K562 (cell line): Measurements from ENCODE around the gene ERLIN1. TPM values are rescaled to one million over a fixed set of nuclear protein-coding genes. Genes with fewer than 3 reads are reported as not detected.
A peak's percentile ranks its signal among the peaks of the same experiment; 100 is the strongest.

Experiments
- ATAC-seq: fragments of 200-7000 bp; cut with Tn5 transposase; 3 replicates; pipeline ENCODE4 v1.9.1; 2020; ENCODE audit warnings: moderate library complexity
- BruUV-seq: library from RNA; stranded (reverse); fragments of 400-500 nt; replicated peaks from 2 replicates; lab custom pipeline; 2021; lab: Mats Ljungman, UMichigan
- CTCF ChIA-PET: fragments of 300-600 bp; formaldehyde crosslinking; extraction: SDS; loops from one replicate; lab custom pipeline; 2021; ENCODE audit warnings: low intra/inter-chr PET ratio; lab: Yijun Ruan, JAX
- POLR2A ChIA-PET: fragments of 300-600, 350-650 bp; sonication (Branson Sonifier 250); formaldehyde crosslinking; extraction: SDS; loops from one replicate; lab custom pipeline; 2021; ENCODE audit warnings: antibody characterized with exemption, inconsistent platforms; lab: Yijun Ruan, JAX
- DNase-seq, 4 experiments: peaks; one replicate each; pipeline versions ENCODE4 v3.0.0 to v3.0.0-alpha.2; 2011 to 2018; ENCODE audit warnings: low spot score in 3 of 4, mixed read lengths in 3 of 4; ENCODE audit errors: extremely low read depth in 1 of 4
- FAIRE-seq: peaks from 2 replicates; lab custom pipeline; 2011; peaks lifted over from hg19 to GRCh38; lab: Jason Lieb, UNC
- H2AFZ ChIP-seq: 2 replicates; pipeline ENCODE4 v1.6.0; 2011; ENCODE audit warnings: low read depth, low read length, control low read depth, inconsistent platforms
- H3K27ac ChIP-seq: fragments of 200-600 bp; 3 replicates; pipeline ENCODE4 v1.8.0; 2011; ENCODE audit warnings: low read depth, mild to moderate bottlenecking, control low read depth, inconsistent platforms, low read length, moderate library complexity, mixed read lengths; ENCODE audit errors: extremely low read depth
- H3K27me3 ChIP-seq, 2 experiments: fragments of 300-600 bp in 1 of 2; 2 replicates in 1 of 2; 3 replicates in 1 of 2; pipeline versions ENCODE4 v1.6.0 to v1.8.0; 2011; ENCODE audit warnings: inconsistent platforms in 2 of 2, low read length in 2 of 2, mild to moderate bottlenecking in 1 of 2, mixed read lengths in 1 of 2, moderate library complexity in 1 of 2; ENCODE audit not compliant: control insufficient read depth in 2 of 2, insufficient read depth in 2 of 2
- H3K36me3 ChIP-seq: fragments of 300-600 bp; 3 replicates; pipeline ENCODE4 v1.8.0; 2011; ENCODE audit warnings: mild to moderate bottlenecking, low read length, inconsistent platforms; ENCODE audit not compliant: control insufficient read depth, insufficient read depth
- H3K4me1 ChIP-seq, 2 experiments: fragments of 200-600 bp in 1 of 2; replicated peaks in 1 of 2; 2 replicates in 1 of 2; 3 replicates in 1 of 2; pipeline versions ENCODE4 v1.5.1 to v1.8.0; 2011; ENCODE audit warnings: inconsistent platforms in 2 of 2, low read length in 2 of 2, mild to moderate bottlenecking in 1 of 2, mixed read lengths in 1 of 2, moderate library complexity in 1 of 2; ENCODE audit not compliant: control insufficient read depth in 2 of 2, insufficient read depth in 2 of 2
- H3K4me2 ChIP-seq: 2 replicates; pipeline ENCODE4 v1.6.1; 2011; ENCODE audit warnings: low read length, control low read depth, inconsistent platforms, mixed read lengths; ENCODE audit not compliant: insufficient read depth
- H3K4me3 ChIP-seq: fragments of 200-600 bp; sonication (generic), shearing (Covaris generic); 2 replicates; pipeline ENCODE4 v1.5.1; 2016; ENCODE audit warnings: control low read depth, inconsistent platforms
- H3K79me2 ChIP-seq: fragments of 200-600 bp; 3 replicates; pipeline ENCODE4 v1.8.0; 2011; ENCODE audit warnings: low read length, inconsistent platforms; ENCODE audit not compliant: control insufficient read depth, insufficient read depth
- H3K9ac ChIP-seq, 2 experiments: 2 replicates each; pipeline versions ENCODE4 v1.6.0 to v1.6.1; 2011; ENCODE audit warnings: low read depth in 2 of 2, low read length in 2 of 2, control low read depth in 1 of 2, inconsistent platforms in 1 of 2, mild to moderate bottlenecking in 1 of 2, mixed read lengths in 1 of 2; ENCODE audit not compliant: insufficient read depth in 1 of 2
- H3K9me1 ChIP-seq: one replicate; pipeline ENCODE4 v1.6.0; 2011; ENCODE audit warnings: inconsistent platforms, mild to moderate bottlenecking, low read length, moderate library complexity; ENCODE audit not compliant: control insufficient read depth, insufficient read depth
- H3K9me3 ChIP-seq: replicated peaks from 2 replicates; pipeline ENCODE4 v1.5.1; 2011; ENCODE audit warnings: low read depth, low read length, inconsistent platforms; ENCODE audit not compliant: control insufficient read depth, insufficient read depth
- H4K20me1 ChIP-seq: replicated peaks from 2 replicates; pipeline ENCODE4 v1.6.1; 2011; ENCODE audit warnings: low read length, inconsistent platforms, mixed read lengths; ENCODE audit not compliant: control insufficient read depth, insufficient read depth
- ASH1L ChIP-seq: fragments of 450-650 bp; IDR thresholded peaks from 2 replicates; pipeline ENCODE4 v1.6.1; 2018; ENCODE audit warnings: borderline replicate concordance, mild to moderate bottlenecking, low read depth; ENCODE audit not compliant: partially characterized antibody
- C11orf30 ChIP-seq: fragments of 450-650 bp; IDR thresholded peaks from 2 replicates; pipeline ENCODE4 v1.6.1; 2016; ENCODE audit warnings: low read depth, mild to moderate bottlenecking
- ETS2 ChIP-seq: IDR thresholded peaks from 2 replicates; pipeline ENCODE4 v1.6.1; 2016; ENCODE audit warnings: borderline replicate concordance, missing genetic modification characterization, mild to moderate bottlenecking, moderate library complexity, missing compliant biosample characterization; ENCODE audit not compliant: poor library complexity, severe bottlenecking
- POU5F1 ChIP-seq: fragments of 150-350 bp; IDR thresholded peaks from 2 replicates; pipeline ENCODE4 v1.6.1; 2014; ENCODE audit warnings: borderline replicate concordance, low read length, low read depth, mild to moderate bottlenecking; ENCODE audit not compliant: partially characterized antibody
- SIN3B ChIP-seq: fragments of 450-650 bp; IDR thresholded peaks from 2 replicates; pipeline ENCODE4 v1.6.1; 2017; ENCODE audit warnings: low read depth, mild to moderate bottlenecking, moderate library complexity
- TCF7 ChIP-seq: sonication (generic); IDR thresholded peaks from 2 replicates; pipeline ENCODE4 v1.6.1; 2016; ENCODE audit warnings: antibody characterized with exemption, borderline replicate concordance
- ZNF143 ChIP-seq: sonication (generic); formaldehyde crosslinking; IDR thresholded peaks from 2 replicates; pipeline ENCODE4 v1.9.0; 2022; ENCODE audit warnings: mild to moderate bottlenecking, missing genetic modification reagents
- ZNF316 ChIP-seq: fragments of 450-650 bp; IDR thresholded peaks from 2 replicates; pipeline ENCODE4 v1.6.1; 2016
- ZNF696 ChIP-seq: fragments of 250-450 bp; sonication (Bioruptor Pico); conservative IDR thresholded peaks from 2 replicates; pipeline ENCODE4 v1.4.0; 2020; ENCODE audit warnings: mild to moderate bottlenecking, moderate library complexity
- WGBS: fragments of 100-300 bp; shearing (Covaris generic); methylation state at CpG from one replicate; pipeline ENCODE4 v1.1.6; 2016; ENCODE audit warnings: low coverage, mixed read lengths; ENCODE audit not compliant: insufficient coverage; ENCODE audit errors: missing lambda C conversion rate; 5-methylcytosine and 5-hydroxymethylcytosine counted together
- in situ Hi-C: fragments of 300-500 bp; cut with MboI; formaldehyde crosslinking; loops from 4 replicates; pipeline ENCODE4 v1.15.0; 2018; ENCODE audit warnings: inconsistent platforms, mixed read lengths
- intact Hi-C: fragments of 100-400 bp; cut with micrococcal nuclease; formaldehyde crosslinking; loops from 2 replicates; pipeline ENCODE4 v1.14.2; 2022
- polyA plus RNA-seq, 8 experiments: library from polyadenylated mRNA; depleted of rRNA in 4 of 8; stranded (reverse) in 5 of 8; unstranded in 3 of 8; fragments of >200 nt; fragmentation: Nextera tagmentation in 2 of 8; fragmentation: Illumina TruSeq in 1 of 8; extraction: Ambion mirVana in 2 of 8; extraction: Trizol in 1 of 8; gene quantifications; 2 replicates each; pipeline versions ENCODE4 v1.2.1 to v1.2.3, GENCODE V29; 2011 to 2014; ENCODE audit warnings: inconsistent platforms in 1 of 8, missing spikeins in 1 of 8
- total RNA-seq, 7 experiments: library from RNA; depleted of rRNA in 6 of 7; stranded (reverse); fragments of >200 nt in 6 of 7; fragmentation: Illumina TruSeq in 2 of 7; extraction: Trizol in 2 of 7; gene quantifications; 2 replicates each; pipeline versions ENCODE4 v1.2.1 to v1.2.3, GENCODE V29; 2011 to 2021; ENCODE audit warnings: low replicate concordance in 1 of 7
- TF ChIP-seq, protein P1 (sequence below): fragments of 450-650 bp; IDR thresholded peaks from 2 replicates; pipeline ENCODE4 v1.6.1; 2014; ENCODE audit warnings: low read depth, mild to moderate bottlenecking, moderate library complexity, borderline replicate concordance

Gene ERLIN1
- total and polyA plus RNA-seq, 9 of the 15 experiments (the other 6 are each of a cell fraction or from before 2014, with no cell fraction given): 9.8 to 26.8 (median 15.5) TPM

DNA sequence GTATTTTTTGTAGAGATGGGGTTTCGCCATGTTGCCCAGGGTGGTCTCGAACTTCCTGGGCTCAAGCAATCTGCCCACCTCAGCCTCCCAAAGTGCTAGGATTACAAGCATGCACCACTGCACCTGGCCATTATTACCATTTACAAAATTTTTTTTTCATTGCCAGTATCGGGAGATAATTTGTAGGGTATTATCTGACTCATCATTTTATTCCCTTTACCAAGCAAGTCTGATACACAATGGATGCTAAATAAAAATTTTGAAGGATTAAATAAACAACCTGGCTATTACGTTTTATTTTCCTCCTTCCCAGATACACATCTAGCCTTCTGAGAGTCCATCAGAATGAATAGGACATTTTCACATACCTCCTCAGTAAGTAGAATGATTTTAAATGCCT is 66.1 kb downstream of the ERLIN1 start (continued):
- TF ChIP-seq SIN3B (no peak), ETS2 (tag) (no peak), C11orf30 (peak; percentile 24; the same call in 1 of the 2 replicates), ASH1L (no peak), ZNF316 (peak; percentile 54), TCF7 (no peak)
- TF ChIP-seq, protein P1, sequence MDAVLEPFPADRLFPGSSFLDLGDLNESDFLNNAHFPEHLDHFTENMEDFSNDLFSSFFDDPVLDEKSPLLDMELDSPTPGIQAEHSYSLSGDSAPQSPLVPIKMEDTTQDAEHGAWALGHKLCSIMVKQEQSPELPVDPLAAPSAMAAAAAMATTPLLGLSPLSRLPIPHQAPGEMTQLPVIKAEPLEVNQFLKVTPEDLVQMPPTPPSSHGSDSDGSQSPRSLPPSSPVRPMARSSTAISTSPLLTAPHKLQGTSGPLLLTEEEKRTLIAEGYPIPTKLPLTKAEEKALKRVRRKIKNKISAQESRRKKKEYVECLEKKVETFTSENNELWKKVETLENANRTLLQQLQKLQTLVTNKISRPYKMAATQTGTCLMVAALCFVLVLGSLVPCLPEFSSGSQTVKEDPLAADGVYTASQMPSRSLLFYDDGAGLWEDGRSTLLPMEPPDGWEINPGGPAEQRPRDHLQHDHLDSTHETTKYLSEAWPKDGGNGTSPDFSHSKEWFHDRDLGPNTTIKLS: no peak

DNA sequence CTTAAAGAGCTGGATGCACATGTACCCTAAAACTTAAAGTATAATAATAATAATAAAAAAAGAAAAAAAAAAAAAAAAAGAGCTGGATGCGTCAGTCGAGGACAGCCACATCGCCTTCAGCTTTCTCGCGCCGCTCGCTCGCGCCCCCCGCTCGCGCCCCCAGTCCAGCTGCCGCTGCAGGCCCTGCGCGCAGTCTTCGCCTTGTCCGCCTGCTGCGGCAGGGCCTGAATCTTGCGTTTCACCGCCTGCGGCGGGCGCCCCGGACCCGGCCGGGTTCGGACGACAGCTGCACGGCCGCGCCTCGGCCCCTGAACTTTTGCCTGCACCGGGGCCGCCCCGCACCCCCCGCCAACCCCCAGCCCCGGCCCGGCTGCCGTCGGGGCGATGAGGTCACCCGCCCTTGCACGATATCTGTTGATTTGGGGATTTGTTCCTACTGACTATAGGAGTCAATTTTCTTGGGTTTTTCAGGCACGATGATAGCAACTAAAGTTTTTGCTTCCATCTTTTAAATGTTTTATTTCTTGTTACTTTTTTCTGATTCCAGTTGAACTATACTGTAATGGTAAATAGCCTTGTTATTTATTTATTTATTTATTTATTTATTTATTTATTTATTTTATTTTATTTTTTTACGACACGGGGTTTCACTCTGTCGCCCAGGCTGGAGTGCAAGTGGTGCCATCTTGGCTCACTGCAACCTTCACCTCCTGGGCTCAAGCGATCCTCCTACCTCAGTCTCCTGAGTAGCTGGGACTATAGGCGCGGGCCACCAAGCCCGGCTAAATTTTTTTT is 70.7 kb downstream of the ERLIN1 start:
- TF ChIP-seq ZNF696 (CRISPR knock-in tag) (no peak), POU5F1 (no peak), ZNF143 (CRISPR knock-in tag) (no peak)
- in situ Hi-C loops (no loop called here), intact Hi-C loops (no loop called here)
- H3K9me1 ChIP-seq: no peaks in the 10 kb centered on the region
- H3K4me2 ChIP-seq: no peak overlapping the region
- no peak overlapping the region for H2AFZ ChIP-seq
- H3K9ac ChIP-seq: no peak overlapping the region
- no peaks in the 10 kb centered on the region for H3K4me1 ChIP-seq
- CTCF ChIA-PET: interaction anchor here (0.6 kb wide), 1 partner anchor 136 kb away, joined by 3 read pairs; no protein-coding TSS in a partner anchor
- H3K4me3 ChIP-seq: no peak overlapping the region
- FAIRE-seq (no peak), ATAC-seq (no peak), DNase-seq (no peak)
- no peaks in the 10 kb centered on the region for H4K20me1 ChIP-seq
- H3K27ac ChIP-seq: no peak overlapping the region
- H3K27me3 ChIP-seq: peaks cover 0 to 16% of the 10 kb centered on the region in 2 experiments; a peak in 2 of 5 replicates
- H3K9me3 ChIP-seq: no peaks in the 10 kb centered on the region
- H3K79me2 ChIP-seq: no peaks in the 10 kb centered on the region
- WGBS: 43% methylated on average over 12 of the region's 51 CpGs
- no peaks in the 10 kb centered on the region for H3K36me3 ChIP-seq
- POLR2A ChIA-PET: no interaction called here
- BruUV-seq: no TSS peak
